ENCODE results near the gene SLAMF8. TPM values are rescaled to one million over a fixed set of nuclear protein-coding genes. Genes with fewer than 3 reads are reported as not detected.

SLAMF8 gene
- total RNA-seq, 1 experiment from 2014 or later = not detected

Other genes starting within 250 kb of the SLAMF8 start
- gene APCS, start 239.0 kb upstream of the SLAMF8 start, total RNA-seq (2021) = 0.44 to 0.66 TPM (median 0.64 TPM) in 3 replicates
- gene CRP, start 112.3 kb upstream of the SLAMF8 start, total RNA-seq (2021) = 0.68 to 1.1 TPM (median 0.85 TPM) in 3 replicates
- 35.2 to 52.1 TPM (median 47.5 TPM) in 3 replicates for gene DUSP23, start 45.9 kb upstream of the SLAMF8 start, total RNA-seq (2021)
- not detected in 3 replicates for gene FCRL6, start 24.5 kb upstream of the SLAMF8 start, total RNA-seq (2021)
- gene VSIG8, start 35.8 kb downstream of the SLAMF8 start, total RNA-seq (2021) = not detected in 3 replicates
- gene CFAP45, start 73.3 kb downstream of the SLAMF8 start, total RNA-seq (2021) = 0.27 to 0.48 TPM (median 0.48 TPM) in 3 replicates
- 66.9 to 75.3 TPM (median 73.3 TPM) in 3 replicates for gene TAGLN2, start 98.6 kb downstream of the SLAMF8 start, total RNA-seq (2021)
- 16.4 to 19.4 TPM (median 18.8 TPM) in 3 replicates for gene IGSF9, start 118.7 kb downstream of the SLAMF8 start, total RNA-seq (2021)
- not detected in 3 replicates for gene SLAMF9, start 127.4 kb downstream of the SLAMF8 start, total RNA-seq (2021)
- 4.4 to 5.2 TPM (median 4.4 TPM) in 3 replicates for gene PIGM, start 205.1 kb downstream of the SLAMF8 start, total RNA-seq (2021)
- 1.4 to 1.6 TPM (median 1.4 TPM) in 3 replicates for gene KCNJ10, start 243.3 kb downstream of the SLAMF8 start, total RNA-seq (2021)